8988T (cell line): ENCODE data around the gene ABCG5.

Source experiments
- DNase-seq: peaks from one replicate; pipeline ENCODE4 v3.0.0; 2011

Gene ABCG5

DNA sequence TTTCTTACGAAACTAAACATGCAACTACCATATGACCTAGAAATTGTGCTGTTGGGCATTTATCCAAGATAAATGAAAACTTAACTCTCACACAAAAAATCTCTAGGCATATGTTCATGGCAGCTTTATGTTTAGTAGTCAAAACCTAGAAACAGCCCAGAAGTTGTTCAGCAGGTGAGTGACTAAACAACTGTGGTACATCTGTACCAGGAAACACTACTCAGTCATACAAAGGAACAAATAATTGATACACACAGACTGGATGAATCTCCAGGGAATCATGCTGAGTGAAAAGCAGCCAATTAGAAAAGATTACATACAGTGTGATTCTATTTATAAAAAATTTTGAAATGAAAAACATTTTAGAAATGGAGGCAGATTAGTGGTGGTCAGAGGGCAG, 35.5 kb downstream of the ABCG5 start:
- DNase-seq: no peak

DNA sequence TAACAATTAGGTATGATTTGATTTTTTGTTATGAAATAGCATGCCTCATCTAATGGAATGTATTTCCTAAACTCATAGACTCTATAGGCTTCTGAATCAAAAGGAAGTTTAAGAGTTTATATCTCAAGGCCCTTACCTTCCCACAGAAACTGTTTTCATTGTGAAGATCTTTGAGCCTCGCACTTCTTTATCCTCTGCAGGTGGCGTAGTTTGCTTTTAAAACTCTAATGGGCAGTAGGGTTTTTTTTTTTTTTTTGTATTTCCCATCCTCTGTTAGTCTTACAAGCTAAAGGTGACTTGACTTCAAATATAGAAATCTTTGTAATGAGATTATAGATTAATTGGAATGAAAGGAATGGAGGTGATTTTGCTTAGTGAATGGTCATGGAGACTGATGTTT, 36.5 kb downstream of the ABCG5 start:
- no peak for DNase-seq

DNA sequence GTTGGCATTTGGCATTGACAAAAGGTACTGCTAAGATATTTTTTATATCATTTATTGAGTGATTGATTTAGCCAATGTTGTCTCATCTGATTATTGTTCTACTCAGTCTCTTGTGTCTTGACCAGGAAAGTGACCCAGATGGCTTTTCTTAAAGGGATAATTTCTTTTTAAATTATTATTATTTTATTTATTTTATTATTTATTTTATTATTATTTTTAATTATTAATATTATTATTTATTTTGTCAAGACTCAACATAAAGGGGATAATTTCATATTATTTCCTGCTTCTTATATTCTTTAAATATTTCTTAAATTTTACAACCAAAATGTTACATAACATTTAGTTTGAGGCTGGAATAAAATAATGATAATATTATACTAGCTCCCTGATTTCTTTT, 37.7 kb downstream of the ABCG5 start:
- DNase-seq: no peak

DNA sequence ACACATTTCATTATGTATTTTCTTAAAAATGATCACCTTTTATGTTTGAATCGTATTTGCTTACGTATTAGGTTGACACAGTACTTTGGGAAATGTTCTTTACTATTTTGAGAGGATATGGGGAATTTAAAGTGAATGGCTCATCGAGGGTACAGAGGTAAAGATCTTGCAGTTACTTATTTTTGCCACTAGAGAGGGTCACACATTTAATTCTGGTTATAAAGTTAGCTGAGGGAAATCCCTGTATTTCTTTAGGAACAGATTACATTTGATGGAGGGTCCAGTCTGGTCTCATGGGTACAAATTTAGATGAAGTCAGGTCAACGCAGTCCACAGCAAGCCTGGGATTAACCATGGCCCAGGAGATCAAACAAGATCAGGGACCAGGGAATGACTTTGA, 40.3 kb downstream of the ABCG5 start:
- no peak for DNase-seq

DNA sequence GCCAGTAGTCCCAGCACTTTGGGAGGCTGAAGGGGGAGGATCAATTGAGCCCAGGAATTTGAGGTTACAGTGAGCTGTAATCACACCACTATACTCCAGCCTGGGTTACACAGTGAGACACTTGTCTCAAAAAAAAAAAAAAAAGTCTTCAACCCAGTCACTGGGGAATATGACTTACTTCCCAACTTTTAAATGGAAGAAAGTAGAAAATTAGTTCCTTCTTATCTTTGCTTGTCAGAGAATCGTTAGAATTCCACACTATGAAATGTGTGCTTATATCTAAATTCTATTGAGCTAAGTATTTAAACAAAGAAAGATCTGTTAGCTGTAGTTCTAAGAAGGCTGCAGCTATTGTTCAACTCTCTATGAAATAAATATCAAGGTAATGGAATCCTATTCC, 42.4 kb downstream of the ABCG5 start:
- DNase-seq: no peak

DNA sequence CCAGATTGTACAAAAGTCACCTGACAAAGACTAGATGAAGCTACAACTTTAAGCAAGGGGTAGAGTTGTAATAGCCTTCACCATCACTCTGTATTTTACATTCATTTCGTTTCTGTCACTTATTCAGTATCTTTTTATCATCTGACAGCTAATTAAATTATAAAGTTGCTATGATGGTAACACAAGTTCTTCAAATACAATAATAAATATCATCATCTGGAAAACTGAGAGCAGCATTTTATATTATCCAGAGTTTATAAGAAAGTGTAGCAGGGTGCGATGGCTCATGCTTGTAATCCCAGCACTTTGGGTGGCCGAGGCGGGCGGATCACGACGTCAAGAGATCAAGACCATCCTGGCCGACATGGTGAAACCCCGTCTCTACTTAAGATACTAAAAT, 43.7 kb downstream of the ABCG5 start:
- no peak for DNase-seq

DNA sequence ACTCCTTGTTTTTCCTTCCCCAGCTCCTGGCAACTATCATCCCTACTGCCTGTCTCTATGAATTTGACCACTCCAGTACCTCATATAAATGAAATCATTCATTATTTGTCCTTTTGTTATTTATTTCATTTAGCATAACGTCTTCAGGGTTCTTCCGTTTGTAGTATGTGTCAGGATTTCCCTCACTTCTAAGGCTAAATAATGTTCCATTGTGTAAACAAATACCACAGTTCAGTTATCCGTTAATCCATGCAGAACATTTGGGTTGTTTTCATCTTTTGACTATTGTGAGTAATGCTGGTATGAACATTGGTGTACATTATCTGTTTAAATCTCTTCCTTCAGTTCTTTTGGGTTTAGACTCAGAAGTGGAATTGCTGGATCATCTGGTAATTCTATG, 46.0 kb downstream of the ABCG5 start:
- no peak for DNase-seq

DNA sequence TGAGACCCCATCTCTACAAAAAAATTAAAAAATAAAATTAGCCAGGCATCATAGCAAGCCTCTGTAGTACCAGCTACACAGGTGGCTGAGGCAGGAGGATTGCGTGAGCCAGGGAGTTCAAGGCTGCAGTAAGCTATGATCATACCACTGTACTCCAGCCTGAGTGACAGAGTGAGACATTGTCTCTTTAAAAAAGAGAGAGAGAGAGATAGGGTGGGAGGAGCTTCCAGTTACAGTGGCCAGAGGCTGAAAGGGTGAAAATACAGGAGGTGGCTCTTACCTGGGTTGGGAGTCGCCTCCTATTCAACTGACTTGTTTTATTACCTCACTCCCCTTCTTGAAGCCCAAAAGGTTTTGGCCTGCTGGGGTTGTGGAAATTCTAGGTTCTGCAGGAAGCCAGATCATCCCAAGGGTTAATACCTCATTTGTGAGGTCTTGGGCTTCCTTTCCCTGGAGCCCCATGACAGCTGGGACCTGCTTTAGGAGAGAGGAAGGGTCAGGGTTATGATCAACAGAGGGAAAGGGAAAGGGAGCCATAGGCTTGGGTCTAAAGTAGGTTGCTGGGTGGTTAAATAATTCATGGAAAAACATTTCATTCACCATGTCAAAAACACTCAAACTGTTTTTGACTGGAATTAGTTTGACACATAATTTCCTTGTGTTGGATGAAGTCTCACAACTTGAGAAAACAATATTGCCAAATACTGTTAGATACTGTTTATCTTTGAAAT, 47.4 kb downstream of the ABCG5 start:
- no peak for DNase-seq

DNA sequence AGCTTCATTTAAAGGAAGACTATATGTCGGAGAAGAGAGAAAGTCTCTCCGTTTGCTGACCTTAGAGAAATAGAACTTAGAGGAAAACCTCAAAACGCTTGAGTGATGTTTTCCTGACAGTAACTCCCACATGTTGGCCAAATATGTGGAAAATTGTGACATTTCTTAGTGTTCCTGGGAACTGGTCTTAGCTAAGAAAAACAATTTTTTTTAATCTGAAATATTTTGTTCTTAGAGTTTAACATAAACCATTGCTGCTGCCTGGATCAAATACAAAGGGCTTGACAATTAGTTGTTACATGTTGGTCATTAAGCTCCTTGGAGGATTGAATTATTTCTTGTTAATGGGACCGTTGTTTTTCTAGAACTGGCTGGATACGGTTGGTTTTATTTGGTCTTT, 48.5 kb downstream of the ABCG5 start:
- DNase-seq: no peak

DNA sequence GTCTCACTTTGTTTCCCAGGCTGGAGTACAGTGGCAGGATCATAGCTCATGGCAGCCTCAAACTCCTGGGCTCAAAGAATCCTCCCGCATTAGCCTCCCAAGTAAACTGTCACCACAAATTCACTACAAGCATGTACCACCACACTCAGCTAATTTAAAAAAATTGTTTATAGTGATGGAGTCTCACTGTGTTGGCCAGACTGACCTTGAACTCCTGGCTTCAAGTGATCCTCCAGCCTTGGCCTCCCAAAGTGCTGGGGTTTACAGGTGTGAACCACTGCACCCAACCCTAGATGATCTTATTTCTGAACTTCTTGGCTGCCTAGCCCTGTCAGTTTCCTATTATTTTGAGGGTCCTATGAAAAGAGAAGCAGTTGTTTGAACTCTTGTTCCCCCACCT, 50.0 kb downstream of the ABCG5 start:
- no peak for DNase-seq

DNA sequence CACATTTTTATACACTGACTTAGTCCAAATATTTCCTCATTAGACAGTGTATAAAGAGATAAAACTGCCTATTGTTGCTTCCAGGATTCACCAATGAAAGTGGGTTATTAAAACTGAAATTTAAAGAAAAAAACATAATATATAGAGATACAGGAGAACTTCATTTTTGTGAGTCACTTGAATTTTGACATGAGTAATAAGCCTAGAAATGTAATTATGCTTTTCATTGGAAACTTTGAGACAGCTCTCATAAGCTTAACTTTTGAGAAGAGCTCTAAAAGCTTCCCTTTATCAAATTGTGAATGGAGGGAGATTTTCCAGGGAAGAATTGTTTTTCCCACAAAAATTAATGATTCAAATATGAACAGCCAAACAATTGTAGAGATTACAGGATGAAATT, 50.7 kb downstream of the ABCG5 start:
- DNase-seq: no peak

DNA sequence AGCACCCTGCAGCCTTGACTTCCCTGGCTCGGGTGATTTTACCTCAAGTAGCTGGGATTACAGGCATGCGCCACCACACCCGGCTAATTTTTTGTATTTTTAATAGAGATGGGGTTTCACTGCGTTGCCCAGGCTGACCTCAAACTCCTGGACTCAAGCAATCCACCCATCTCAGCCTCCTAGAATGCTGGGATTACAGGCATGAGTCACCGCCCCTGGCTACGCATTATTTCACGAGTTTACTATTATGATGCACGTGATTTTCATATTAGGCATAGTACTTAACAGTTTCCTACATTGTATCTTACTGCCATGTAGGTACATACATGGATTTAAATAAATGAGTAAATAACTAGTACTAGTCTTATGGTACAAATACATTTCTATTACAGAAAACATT, 60.4 kb downstream of the ABCG5 start:
- no peak for DNase-seq

DNA sequence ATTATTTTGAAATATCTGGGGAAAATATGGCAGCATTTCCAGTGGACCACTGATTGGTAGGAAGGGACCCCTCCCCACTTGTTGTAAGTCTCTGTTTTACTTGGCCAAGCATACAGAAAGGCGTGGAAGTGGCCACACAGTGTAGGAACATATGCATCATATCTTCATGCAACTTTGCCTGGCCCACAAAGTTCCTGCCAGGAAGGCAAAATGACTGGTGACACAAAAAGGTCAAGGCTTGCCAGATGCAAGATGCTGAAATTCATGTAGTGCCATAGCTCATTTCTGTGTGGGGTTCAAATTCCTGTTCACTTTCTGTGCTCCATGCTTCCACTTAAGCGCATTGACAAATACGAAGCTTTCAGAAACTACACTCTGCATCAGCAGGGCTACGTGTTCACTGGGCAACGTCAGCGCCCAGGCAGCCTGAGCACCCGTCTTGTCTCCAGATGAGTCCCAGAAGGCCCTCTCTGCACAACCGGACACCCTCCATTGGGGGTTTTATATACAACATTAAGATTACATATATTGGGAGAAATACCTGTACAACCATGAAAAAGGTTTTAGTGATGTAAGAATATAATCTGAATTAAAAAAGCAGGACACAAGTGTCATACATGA, 61.2 kb downstream of the ABCG5 start:
- DNase-seq: no peak

DNA sequence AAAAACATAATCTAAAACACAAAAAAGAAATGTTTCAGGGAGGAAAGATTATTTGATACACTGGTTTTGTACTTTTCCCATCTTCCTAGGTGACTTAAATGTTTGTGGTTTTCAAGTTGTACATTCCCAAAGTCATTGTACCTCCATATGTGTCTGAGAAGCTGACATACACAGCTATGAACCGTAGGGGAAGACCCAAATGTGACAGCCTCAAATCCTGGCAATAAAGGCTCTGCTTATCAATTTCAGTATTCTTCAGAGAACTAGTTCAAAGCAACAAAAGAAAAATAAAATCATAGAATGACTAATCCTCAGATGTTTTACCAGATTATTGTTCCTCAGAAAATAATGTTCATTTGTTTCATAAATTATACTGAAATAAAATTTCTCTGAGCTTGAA, 62.3 kb downstream of the ABCG5 start:
- no peak for DNase-seq

DNA sequence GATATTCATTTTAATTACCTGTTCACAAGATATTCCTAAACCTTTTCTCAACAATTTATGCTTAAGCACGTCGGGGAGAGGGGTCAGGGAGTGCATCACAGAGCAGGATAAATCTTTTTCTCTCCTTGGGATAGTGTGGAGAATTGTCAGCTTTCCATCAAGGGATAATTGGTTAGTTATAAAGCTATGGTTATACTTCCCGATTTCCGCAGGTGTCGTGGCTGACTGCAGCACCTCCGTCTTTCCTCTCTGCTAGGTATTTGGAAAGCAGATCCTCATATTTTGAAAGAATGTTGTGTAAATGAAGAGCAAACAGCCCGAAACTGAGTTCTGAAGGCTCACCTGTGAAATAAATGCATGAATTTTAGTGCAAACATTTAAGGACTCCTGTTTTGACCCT, 64.0 kb downstream of the ABCG5 start:
- no peak for DNase-seq

DNA sequence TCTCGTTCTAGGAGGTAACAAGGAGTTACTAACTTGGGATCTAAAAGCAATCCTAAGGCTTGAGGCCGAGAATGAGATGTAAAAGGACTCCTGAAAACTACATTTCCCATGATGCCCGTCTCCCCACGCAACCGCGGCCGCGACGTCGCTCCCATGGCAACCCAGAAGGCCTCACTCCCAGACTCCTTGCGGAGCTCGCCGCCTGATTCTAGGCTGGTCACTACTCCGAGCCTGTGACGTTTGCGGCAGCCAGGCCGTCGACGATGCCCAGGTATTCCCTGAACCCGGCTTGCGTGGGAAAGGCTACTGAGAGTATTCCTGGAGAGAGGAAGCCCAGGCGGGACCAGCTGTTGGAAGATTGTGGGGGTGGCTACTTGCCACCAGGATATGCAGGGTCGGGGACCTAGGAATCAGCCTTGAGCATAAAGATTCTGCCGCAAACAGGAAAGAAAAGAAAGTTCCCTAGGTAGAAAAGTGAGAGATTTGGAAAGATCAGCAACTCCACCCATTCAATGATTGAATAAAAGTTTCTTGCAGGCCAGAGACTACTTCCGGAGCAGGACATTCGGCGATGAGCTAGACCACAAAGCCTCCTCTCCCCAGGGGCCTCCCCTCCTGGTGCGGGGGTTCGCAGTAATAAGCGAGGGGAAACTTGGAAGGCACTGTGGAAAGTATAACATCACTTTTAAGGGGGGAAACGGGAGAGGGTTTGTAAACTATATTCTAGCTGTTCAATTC, 64.6 kb downstream of the ABCG5 start, which contains the start of gene DYNC2LI1:
DYNC2LI1 (plus strand) TSS at position 164 of the 738 bp plus-strand sequence; CDS start at position 264, 100 bp downstream.
- DNase-seq: peak; percentile 66

DNA sequence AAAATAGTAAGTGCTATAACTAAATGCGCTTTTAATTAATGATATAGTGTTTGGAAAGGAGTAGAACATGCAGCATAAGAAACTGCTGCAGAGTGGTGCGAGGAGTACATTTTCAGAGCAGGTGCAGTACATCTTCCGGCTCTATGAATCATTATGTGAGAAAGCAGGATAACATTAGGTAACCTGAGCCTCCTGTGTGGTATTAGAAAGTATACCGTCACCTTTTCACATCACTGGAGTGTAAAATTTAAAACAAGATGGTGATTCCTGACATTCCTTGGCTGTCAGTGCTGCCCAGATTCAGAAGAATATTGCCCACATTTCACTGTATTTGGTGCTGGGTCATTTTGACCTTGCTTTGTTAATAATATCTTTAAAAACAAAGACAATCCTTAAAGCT, 72.6 kb downstream of the ABCG5 start:
- DNase-seq: no peak

DNA sequence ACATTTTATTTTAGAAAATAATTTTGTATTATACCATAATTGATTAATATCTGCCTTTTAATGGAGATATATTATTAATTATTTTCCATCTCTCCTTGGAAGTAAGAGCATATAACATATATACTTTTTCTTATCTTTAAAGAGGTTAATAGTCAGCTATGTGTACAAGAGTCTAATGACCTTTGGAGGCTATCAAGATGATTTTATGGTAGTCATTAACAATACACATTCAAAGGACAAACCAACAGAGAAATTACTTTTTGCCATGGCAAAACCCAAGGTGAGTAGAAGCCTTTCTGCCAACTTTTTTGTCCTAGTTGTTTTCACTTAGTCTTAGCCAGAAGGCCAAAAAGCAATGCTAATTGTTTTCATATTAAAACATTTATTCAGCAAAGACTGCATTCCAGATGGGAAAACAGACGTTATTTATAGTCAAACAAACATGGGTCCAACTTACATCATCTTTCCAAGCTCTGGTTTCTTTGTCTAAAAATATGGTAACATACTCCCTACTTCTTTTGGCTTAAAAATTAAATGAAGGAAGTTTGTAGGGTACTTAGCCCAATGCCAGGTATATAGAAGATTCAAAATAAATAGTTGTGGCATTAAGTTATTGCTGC, 74.4 kb downstream of the ABCG5 start:
- no peak for DNase-seq

DNA sequence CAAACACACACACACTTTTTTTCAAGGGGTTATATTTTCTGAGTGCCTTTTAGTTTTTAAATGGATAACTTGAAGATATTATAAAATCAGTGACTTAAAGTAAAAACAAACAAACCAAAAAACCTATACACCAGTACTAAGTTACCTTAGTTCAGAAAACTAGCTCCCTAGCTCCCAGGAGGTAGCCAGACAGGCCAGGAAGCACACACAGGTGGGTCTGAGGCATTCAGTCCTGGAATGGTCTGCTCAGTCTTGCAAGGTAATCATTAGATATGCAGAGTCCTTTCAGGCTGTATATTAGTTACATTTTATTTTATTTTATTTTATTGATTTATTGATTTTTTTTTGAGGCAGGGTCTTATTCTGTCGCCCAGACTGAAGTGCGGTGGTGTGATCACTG, 75.5 kb downstream of the ABCG5 start:
- no peak for DNase-seq
